Stomach (tissue), 4 donors: ENCODE measurements around the gene ILDR2.

Experiments used
- CTCF ChIP-seq, 7 experiments: fragments of 450-650 bp in 4 of 7; fragments of 200-600 bp in 3 of 7; sonication (generic) in 3 of 7; IDR thresholded peaks; one replicate each; pipeline ENCODE4 v1.5.1; 2016 to 2019; ENCODE audit warnings: antibody characterized with exemption in 7 of 7, control low read depth in 2 of 7, mild to moderate bottlenecking in 1 of 7
- POLR2A ChIP-seq, 4 donors: fragments of 450-650 bp; IDR thresholded peaks; one replicate each; pipeline ENCODE4 v1.6.1; 2016; ENCODE audit warnings: antibody characterized with exemption in 4 of 4, control low read depth in 2 of 4, mild to moderate bottlenecking in 1 of 4, moderate library complexity in 1 of 4
- POLR2AphosphoS5 ChIP-seq, 3 donors: sonication (generic); formaldehyde crosslinking; IDR thresholded peaks; one replicate each; pipeline ENCODE4 v1.6.1; 2016; ENCODE audit warnings: antibody characterized with exemption in 3 of 3

GRCh38 chr1:166974647-166975345, 544 bp downstream of the ILDR2 start:
- TF ChIP-seq POLR2A (IDR thresholded peaks at IDR 0.05) = no peak
- no peak for TF ChIP-seq CTCF (IDR thresholded peaks at IDR 0.05)
- no peak for TF ChIP-seq POLR2AphosphoS5 (IDR thresholded peaks at IDR 0.05)
